ENCODE results near the gene RNF141.

DNA sequence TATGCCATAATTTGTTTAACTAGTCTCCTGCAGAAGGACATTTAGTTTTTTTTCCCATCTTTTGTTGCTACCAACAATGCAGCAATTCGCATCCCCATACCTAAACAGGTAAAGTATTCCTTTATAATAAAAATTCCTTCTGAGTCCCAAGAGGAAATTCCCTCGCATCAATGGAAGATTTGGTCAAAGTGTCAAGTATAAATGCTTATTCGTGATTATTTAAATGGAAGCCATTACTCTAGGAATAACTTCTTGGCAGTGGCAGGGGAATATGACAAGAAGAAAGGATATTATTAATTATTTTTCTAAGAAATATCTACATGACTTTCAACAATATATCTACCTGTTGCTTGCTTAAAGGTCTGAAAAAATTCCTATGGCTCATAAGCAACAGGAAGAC, 25.6 kb downstream of the RNF141 start:
- TF ChIP-seq, protein P1, sequence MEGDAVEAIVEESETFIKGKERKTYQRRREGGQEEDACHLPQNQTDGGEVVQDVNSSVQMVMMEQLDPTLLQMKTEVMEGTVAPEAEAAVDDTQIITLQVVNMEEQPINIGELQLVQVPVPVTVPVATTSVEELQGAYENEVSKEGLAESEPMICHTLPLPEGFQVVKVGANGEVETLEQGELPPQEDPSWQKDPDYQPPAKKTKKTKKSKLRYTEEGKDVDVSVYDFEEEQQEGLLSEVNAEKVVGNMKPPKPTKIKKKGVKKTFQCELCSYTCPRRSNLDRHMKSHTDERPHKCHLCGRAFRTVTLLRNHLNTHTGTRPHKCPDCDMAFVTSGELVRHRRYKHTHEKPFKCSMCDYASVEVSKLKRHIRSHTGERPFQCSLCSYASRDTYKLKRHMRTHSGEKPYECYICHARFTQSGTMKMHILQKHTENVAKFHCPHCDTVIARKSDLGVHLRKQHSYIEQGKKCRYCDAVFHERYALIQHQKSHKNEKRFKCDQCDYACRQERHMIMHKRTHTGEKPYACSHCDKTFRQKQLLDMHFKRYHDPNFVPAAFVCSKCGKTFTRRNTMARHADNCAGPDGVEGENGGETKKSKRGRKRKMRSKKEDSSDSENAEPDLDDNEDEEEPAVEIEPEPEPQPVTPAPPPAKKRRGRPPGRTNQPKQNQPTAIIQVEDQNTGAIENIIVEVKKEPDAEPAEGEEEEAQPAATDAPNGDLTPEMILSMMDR (IDR thresholded peaks at IDR 0.05; ENCODE audit: low read length): no peak
- no peak for TF ChIP-seq EZH2 (optimal IDR thresholded peaks at IDR 0.05; ENCODE audit: low read depth, low read length)
- no peak for TF ChIP-seq EZH2phosphoT487 (IDR thresholded peaks at IDR 0.05; ENCODE audit: low read length)

All from MM.1S (cell line).